Type B pancreatic cell (in vitro differentiated cells): Measurements from ENCODE around the gene C6orf52. TPM values are rescaled to one million over a fixed set of nuclear protein-coding genes. Genes with fewer than 3 reads are reported as not detected.

Experiments
- DNase-seq: peaks from one replicate; pipeline ENCODE4 v3.0.0; 2021; ENCODE audit warnings: mixed read lengths; ENCODE audit not compliant: unreplicated experiment; ENCODE audit errors: extremely low spot score
- H3K27ac Mint-ChIP-seq: 2 replicates; pipeline ENCODE4 v1.8.0; 2021; ENCODE audit warnings: mild to moderate bottlenecking, mixed read lengths
- H3K27me3 Mint-ChIP-seq: 2 replicates; pipeline ENCODE4 v1.8.0; 2021; ENCODE audit warnings: mixed read lengths
- H3K36me3 Mint-ChIP-seq: 2 replicates; pipeline ENCODE4 v1.8.0; 2021; ENCODE audit warnings: mixed read lengths
- H3K4me1 Mint-ChIP-seq: one replicate; pipeline ENCODE4 v1.8.0; 2021; ENCODE audit warnings: mixed read lengths; ENCODE audit not compliant: unreplicated experiment
- H3K4me3 Mint-ChIP-seq: 2 replicates; pipeline ENCODE4 v1.8.0; 2021; ENCODE audit warnings: mild to moderate bottlenecking, mixed read lengths
- H3K9me3 Mint-ChIP-seq: 2 replicates; pipeline ENCODE4 v1.8.0; 2021; ENCODE audit warnings: mixed read lengths
- CTCF ChIP-seq: fragments of 200-600 bp; sonication (generic); conservative IDR thresholded peaks from 2 replicates; pipeline ENCODE4 v1.5.0; 2021; ENCODE audit warnings: antibody characterized with exemption, mild to moderate bottlenecking
- total RNA-seq: library from RNA; stranded (reverse); gene quantifications from 2 replicates; pipeline ENCODE4 v1.2.1, GENCODE V29; 2021; ENCODE audit warnings: low replicate concordance

C6orf52 gene
- total RNA-seq, 1 donor from 2014 or later: 3.5 TPM

- no peaks in the 10 kb centered on the region for H3K9me3 Mint-ChIP-seq
- TF ChIP-seq CTCF: no peak
- H3K4me3 Mint-ChIP-seq: peak overlapping the region; percentile 89
- DNase-seq: no peak
- H3K27ac Mint-ChIP-seq: peak overlapping the region; percentile 84
- no peaks in the 10 kb centered on the region for H3K4me1 Mint-ChIP-seq
- H3K36me3 Mint-ChIP-seq: peaks cover 4% of the 10 kb centered on the region
- peaks cover 10% of the 10 kb centered on the region for H3K27me3 Mint-ChIP-seq
Measured at GRCh38 chr6:10658910-10659698, 35.3 kb downstream of the C6orf52 start.

DNA sequence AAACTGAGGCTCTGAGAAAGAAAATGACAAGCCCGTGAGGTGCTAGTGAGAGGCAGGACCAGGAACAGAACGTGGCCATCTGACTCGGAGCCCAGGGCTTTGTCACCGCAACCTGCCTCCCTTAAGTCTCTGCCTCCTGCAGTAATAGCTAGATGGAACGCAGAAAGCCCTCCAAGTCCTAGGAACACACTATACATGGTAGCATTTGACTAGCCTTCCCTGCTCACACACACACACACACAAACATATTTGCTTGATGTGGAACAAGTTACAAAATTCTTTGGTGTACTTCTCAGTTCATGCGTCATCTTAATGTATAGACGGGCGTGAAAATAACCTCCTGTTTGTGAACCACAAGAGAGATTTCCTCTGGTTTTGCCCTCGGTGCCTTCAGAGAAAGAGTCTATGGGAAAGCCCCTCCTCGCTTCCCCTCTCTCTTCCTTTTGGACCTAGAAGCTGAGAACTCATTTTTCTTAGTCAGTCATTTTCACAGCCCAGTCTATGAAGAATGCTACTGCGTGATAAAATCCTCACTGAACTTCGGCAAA, 38.8 kb downstream of the C6orf52 start:
- Mint-ChIP-seq H3K4me1 (no peaks in the 10 kb centered on the region), H3K4me3 (no peak overlapping the region), H3K27me3 (peaks cover 10% of the 10 kb centered on the region), H3K9me3 (no peaks in the 10 kb centered on the region), H3K27ac (no peak overlapping the region), H3K36me3 (no peaks in the 10 kb centered on the region)
- no peak for DNase-seq
- no peak for TF ChIP-seq CTCF

DNA sequence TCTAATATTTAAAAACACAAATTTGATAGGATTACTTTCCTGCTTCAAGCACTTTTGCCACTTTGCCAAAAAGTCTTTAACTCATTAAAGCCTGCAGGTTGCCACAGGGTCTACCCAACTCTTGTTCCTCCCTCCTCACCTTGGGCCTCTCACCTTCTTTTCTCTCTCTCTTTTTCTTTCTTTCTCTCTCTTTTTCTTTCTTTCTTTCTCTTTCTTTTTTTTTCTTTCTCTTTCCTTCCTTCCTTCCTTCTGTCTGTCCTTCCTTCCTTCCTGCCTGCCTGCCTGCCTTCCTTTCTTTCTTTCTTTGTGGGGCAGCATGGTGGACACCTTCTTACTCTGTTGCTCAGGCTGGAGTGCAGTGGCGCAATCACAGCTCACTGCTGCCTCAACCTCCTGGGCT, 50.2 kb downstream of the C6orf52 start:
- H3K4me1 Mint-ChIP-seq: peaks cover 6% of the 10 kb centered on the region
- H3K27me3 Mint-ChIP-seq: no peaks in the 10 kb centered on the region
- TF ChIP-seq CTCF: no peak
- no peak overlapping the region for H3K27ac Mint-ChIP-seq
- H3K9me3 Mint-ChIP-seq: no peaks in the 10 kb centered on the region
- H3K36me3 Mint-ChIP-seq: peaks cover 7% of the 10 kb centered on the region
- DNase-seq: no peak
- H3K4me3 Mint-ChIP-seq: no peak overlapping the region

DNA sequence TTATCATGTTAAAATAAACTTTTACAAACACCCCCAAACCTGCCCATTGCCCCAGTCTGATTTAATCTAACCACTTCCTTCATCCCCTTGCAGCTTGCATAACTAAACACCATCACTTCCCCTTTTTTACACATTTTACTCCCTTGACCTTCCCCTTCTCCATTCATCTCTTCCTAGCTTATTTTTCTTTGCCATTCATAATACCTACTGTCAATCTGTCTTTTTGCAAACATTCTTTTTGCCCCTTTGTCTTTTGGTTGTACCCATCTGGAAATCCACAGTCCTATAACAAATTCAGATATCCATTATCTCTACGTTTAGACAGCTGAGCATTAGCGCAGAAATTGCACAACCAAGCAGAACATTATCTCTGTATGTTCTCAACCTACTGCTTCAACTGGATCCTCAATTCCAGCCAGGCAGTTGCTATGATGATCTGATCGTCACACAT, 51.2 kb downstream of the C6orf52 start:
- Mint-ChIP-seq H3K4me3 (no peak overlapping the region), H3K27ac (no peak overlapping the region), H3K27me3 (no peaks in the 10 kb centered on the region), H3K4me1 (peaks cover 6% of the 10 kb centered on the region), H3K36me3 (peaks cover 7% of the 10 kb centered on the region), H3K9me3 (no peaks in the 10 kb centered on the region)
- DNase-seq: no peak
- no peak for TF ChIP-seq CTCF

GRCh38 chr6:10641528-10641927, 52.9 kb downstream of the C6orf52 start:
- Mint-ChIP-seq H3K27ac (no peak overlapping the region), H3K4me3 (no peak overlapping the region)
- TF ChIP-seq CTCF: no peak

More at GRCh38 chr6:10641528-10641927, 52.9 kb downstream of the C6orf52 start:
- Mint-ChIP-seq H3K27me3 (no peaks in the 10 kb centered on the region), H3K9me3 (no peaks in the 10 kb centered on the region), H3K36me3 (peaks cover 3% of the 10 kb centered on the region), H3K4me1 (peaks cover 6% of the 10 kb centered on the region)
- no peak for DNase-seq
